GM12865 (cell line): ENCODE results near the gene GID8.
A peak's percentile ranks its signal among the peaks of the same experiment; 100 is the strongest.

Experiments used
- DNase-seq: peaks from one replicate; pipeline ENCODE4 v3.0.0; 2010; ENCODE audit warnings: low read depth
- H3K4me3 ChIP-seq: 2 replicates; pipeline ENCODE4 v1.5.1; 2011; ENCODE audit warnings: mild to moderate bottlenecking, low read depth, low read length, control low read depth
- TF ChIP-seq, protein P1 (sequence below): IDR thresholded peaks from 2 replicates; pipeline ENCODE4 v1.5.1; 2011; ENCODE audit warnings: low read length, control low read depth, low read depth, inconsistent platforms; ENCODE audit not compliant: insufficient read depth; ENCODE audit errors: missing control alignments

Gene GID8

DNA sequence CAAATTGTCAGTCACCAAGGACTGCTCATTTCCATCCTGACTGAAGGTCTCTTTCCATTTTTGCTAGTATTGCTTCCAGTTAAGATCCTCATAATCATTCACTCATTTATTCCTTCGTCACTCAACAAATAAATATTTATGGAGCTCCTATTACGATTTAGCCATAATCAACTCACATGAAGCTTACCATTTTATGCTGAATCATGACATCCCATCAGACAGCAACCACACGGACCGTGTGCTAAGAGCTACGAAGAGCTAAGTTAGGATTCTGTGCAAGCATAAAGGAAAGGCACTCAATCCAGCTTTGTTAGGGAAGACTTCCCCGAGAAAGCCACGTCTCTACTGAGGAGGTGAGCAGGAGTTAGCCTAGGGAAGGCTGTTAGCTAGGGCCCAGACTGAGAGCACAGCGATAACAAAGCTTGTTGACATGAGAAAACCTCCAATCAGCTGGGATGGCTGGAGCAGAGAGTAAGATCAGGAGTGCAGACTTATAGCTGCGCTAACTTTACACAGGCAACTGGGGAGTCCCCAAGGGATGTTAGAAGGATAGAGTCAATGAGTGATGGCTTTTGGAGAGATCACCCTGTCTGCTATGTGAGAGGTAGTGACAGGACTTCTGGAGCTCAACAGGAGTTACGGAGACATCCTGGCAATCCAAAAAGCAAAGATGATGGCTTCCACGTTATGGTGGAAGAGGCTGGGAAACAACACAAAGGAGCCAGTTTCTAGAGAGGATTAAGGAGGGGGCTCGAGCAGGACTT, 2.6 kb upstream of the GID8 start:
- TF ChIP-seq, protein P1, sequence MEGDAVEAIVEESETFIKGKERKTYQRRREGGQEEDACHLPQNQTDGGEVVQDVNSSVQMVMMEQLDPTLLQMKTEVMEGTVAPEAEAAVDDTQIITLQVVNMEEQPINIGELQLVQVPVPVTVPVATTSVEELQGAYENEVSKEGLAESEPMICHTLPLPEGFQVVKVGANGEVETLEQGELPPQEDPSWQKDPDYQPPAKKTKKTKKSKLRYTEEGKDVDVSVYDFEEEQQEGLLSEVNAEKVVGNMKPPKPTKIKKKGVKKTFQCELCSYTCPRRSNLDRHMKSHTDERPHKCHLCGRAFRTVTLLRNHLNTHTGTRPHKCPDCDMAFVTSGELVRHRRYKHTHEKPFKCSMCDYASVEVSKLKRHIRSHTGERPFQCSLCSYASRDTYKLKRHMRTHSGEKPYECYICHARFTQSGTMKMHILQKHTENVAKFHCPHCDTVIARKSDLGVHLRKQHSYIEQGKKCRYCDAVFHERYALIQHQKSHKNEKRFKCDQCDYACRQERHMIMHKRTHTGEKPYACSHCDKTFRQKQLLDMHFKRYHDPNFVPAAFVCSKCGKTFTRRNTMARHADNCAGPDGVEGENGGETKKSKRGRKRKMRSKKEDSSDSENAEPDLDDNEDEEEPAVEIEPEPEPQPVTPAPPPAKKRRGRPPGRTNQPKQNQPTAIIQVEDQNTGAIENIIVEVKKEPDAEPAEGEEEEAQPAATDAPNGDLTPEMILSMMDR: no peak

GRCh38 chr20:62935968-62936585, 1.9 kb upstream of the GID8 start:
- H3K4me3 ChIP-seq: peak overlapping the region; percentile 57
- TF ChIP-seq, protein P1: no peak
- DNase-seq: no peak

More for the DNA sequence above, 2.6 kb upstream of the GID8 start:
- no peak for DNase-seq
- H3K4me3 ChIP-seq: no peak overlapping the region

- H3K4me3 ChIP-seq: peak overlapping the region; percentile 75
- TF ChIP-seq, protein P1: no peak
- peak; percentile 98 for DNase-seq
Observed at GRCh38 chr20:62937268-62938104, 461 bp upstream of the GID8 start.

- DNase-seq: no peak
- H3K4me3 ChIP-seq: no peak overlapping the region
- TF ChIP-seq, protein P1: no peak
Observed at GRCh38 chr20:62940875-62941274, 2.9 kb downstream of the GID8 start.

DNA sequence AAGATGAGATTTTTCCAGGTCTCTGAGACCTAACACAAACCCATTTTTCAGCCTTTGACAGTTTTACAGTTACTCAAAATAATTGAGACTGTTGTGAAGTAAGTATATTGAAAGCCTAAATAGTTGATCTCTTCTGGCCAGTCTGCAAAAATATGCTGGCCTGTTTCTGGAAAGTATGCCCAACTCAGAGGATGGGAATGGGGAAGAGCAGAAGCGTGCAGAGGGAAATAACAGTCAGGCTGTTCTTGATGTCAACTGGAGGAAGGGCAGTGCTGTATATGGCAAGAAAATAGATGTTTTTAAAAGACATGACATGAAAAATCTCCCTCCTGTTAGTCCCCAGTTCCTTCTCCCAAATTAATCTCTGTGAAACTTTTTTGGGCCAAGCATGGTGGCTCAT, 3.8 kb downstream of the GID8 start:
- DNase-seq: no peak
- H3K4me3 ChIP-seq: no peak overlapping the region
- TF ChIP-seq, protein P1: no peak

DNA sequence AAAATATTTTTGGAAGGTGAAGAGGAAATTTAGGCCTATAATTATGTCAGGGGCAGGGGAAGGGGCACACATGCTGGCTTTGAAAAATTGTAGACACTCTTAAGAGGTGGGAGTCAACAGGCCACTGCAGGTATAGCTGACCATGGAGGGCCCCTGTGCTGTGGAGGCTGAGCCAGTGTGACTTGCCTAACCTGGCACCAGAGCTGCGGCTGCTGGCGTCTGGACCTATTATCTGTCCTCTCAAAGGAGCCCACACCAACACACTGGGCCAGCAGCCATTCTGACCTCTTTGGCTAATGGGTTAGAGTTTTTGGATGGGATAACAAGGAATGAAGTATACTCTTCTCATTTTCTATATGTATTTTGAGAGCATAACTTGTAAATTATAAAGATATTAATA, 4.5 kb downstream of the GID8 start:
- TF ChIP-seq, protein P1: no peak
- H3K4me3 ChIP-seq: no peak overlapping the region
- DNase-seq: no peak
